Right atrium auricular region (tissue), 2 donors: ENCODE data around the gene TSPAN9. TPM values are rescaled to one million over a fixed set of nuclear protein-coding genes. Genes with fewer than 3 reads are reported as not detected.

Experiments
- DNase-seq: peaks from one replicate; pipeline ENCODE4 v3.0.0-alpha.2; 2019; ENCODE audit warnings: low spot score
- H3K27ac ChIP-seq, 2 donors: fragments of 200-600 bp; sonication (generic); 1 replicate in 1 of 2; 2 replicates in 1 of 2; pipeline ENCODE4 v1.5.1; 2016 to 2019
- H3K27me3 ChIP-seq, 2 donors: fragments of 200-600 bp; sonication (generic); one replicate each; pipeline versions ENCODE4 v1.5.1 to v1.6.0; 2017 to 2019
- H3K36me3 ChIP-seq: fragments of 200-600 bp; sonication (generic); one replicate; pipeline ENCODE4 v1.5.1; 2016
- H3K4me1 ChIP-seq, 2 donors: fragments of 200-600 bp; sonication (generic); one replicate each; pipeline versions ENCODE4 v1.5.1 to v1.6.0; 2017 to 2019
- H3K4me3 ChIP-seq, 2 donors: fragments of 200-600 bp; sonication (generic); 1 replicate in 1 of 2; 2 replicates in 1 of 2; pipeline ENCODE4 v1.5.1; 2017 to 2019; ENCODE audit warnings: mild to moderate bottlenecking in 1 of 2, moderate library complexity in 1 of 2
- H3K9me3 ChIP-seq, 2 donors: fragments of 200-600 bp; sonication (generic); one replicate each; pipeline ENCODE4 v1.5.1; 2019
- total RNA-seq, 2 donors: library from RNA; depleted of rRNA; stranded (reverse); fragments of >200 nt; gene quantifications; one replicate each; pipeline ENCODE4 v1.1.0, GENCODE V29; 2016
- TF ChIP-seq, protein P1 (sequence below), 2 donors: fragments of 200-600 bp; sonication (generic); IDR thresholded peaks; one replicate each; pipeline ENCODE4 v1.5.1; 2019; ENCODE audit warnings: antibody characterized with exemption in 2 of 2

TSPAN9 gene
- total RNA-seq, 2 donors from 2014 or later = 103 to 185 TPM

DNA sequence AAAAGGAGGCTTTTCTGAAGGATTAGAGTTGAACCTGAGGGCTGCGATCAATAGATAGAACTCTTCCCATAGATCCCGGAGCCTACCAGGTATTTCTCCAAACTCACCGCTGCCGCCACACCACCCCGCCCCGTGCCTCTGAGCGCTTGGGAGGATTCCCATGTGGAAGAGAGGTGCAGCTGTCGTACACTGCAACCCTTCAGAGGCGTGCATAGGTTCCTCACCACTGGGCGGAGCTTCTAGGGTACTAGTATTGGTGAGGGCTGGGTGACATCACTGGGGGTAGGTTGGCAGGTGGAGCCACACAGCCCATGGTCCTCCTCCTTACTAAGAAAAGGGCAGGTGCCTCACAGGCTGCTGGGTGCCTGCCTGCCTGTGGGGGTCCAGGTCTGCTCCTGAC lies 127.0 kb downstream of the TSPAN9 start:
- Histone ChIP-seq H3K4me1 (peaks cover 0 to 82% of the 10 kb centered on the region in 2 donors), H3K36me3 (no peaks in the 10 kb centered on the region), H3K27ac (peak overlapping the region; percentile 85 to 94), H3K4me3 (no peak overlapping the region), H3K9me3 (no peaks in the 10 kb centered on the region), H3K27me3 (no peaks in the 10 kb centered on the region)
- DNase-seq = no peak
- TF ChIP-seq, protein P1, sequence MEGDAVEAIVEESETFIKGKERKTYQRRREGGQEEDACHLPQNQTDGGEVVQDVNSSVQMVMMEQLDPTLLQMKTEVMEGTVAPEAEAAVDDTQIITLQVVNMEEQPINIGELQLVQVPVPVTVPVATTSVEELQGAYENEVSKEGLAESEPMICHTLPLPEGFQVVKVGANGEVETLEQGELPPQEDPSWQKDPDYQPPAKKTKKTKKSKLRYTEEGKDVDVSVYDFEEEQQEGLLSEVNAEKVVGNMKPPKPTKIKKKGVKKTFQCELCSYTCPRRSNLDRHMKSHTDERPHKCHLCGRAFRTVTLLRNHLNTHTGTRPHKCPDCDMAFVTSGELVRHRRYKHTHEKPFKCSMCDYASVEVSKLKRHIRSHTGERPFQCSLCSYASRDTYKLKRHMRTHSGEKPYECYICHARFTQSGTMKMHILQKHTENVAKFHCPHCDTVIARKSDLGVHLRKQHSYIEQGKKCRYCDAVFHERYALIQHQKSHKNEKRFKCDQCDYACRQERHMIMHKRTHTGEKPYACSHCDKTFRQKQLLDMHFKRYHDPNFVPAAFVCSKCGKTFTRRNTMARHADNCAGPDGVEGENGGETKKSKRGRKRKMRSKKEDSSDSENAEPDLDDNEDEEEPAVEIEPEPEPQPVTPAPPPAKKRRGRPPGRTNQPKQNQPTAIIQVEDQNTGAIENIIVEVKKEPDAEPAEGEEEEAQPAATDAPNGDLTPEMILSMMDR (IDR thresholded peaks at IDR 0.05) = no peak

DNA sequence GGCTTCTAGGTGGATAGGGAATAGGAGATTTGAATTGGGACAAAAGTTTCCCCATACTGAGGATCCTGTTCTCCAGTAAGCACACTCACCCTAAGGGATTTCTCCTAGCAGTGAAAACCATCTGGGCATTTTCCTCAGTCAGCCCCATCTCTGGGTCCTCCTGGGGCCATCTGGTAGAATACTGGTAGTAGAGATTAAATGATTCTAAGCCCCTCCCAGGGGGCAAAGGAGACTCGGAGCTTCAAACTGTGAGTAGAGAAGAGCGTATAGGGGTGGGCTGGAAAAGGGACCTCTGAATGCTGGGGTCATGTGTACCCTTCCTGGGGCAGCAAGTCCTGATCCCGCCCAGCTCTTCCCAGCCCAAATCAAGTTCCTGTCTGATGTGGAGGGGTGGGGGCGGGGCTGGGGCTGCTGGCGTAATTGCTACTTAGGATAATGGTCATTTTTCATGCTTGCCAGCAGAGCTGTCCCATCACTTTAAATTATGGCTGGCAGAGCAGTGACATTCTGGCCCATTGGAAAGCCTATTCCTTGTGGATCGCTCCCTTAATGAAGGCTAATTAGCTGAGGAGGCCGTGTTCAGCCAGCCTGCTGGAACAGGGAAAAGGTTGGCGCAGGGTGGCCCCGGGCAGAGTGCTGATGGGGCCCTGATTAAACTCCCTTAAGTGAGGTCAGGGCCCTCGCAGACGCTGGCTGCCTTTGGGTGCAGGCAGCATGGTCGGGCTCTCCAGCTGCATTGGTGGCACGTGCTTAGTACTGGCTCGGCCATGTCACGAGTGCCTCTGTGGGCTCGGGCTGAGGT lies 127.8 kb downstream of the TSPAN9 start:
- Histone ChIP-seq H3K27ac (peak overlapping the region; percentile 85 to 94), H3K36me3 (no peaks in the 10 kb centered on the region), H3K4me3 (no peak overlapping the region), H3K9me3 (no peaks in the 10 kb centered on the region), H3K4me1 (peaks cover 0 to 74% of the 10 kb centered on the region in 2 donors), H3K27me3 (no peaks in the 10 kb centered on the region)
- TF ChIP-seq, protein P1 (IDR thresholded peaks at IDR 0.05) = no peak
- no peak for DNase-seq

DNA sequence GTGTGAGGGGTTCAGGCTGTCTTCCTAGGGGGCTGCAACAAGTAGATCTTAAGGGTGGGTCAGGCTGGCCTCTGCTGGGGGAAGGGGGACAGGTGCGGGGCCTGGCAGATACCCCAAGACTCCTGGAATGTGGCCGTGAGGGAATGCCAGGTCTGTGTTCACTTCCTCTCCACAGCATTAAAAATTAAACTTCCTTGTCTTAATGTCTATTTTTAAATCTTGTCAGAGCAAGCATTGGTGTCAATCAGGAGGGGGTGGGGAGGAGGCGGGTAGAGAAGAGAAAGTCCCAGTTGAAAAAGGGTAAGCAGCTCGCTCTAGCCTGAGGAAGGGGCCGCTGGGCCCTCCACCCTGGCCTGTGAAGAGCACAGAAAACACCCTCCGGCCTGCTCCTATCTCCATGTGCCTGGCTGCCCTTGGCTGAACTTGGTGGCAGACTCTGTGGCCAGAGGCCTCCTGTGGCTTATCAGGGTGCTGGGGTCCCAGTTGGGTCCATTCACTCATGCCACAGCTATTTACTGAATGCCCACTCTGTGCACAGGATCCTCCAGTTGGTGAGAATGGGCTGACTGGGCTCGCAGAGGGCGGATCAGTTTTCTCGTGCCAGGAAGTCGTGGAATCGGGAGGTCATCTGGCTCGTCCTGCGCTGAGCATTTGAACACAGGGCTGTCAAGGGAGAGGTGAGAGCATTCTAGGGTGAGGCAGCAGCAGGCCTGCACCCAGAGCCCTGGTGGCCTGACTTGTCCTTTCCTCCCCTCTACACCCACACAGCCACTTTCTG lies 128.8 kb downstream of the TSPAN9 start:
- H3K27me3 ChIP-seq = no peaks in the 10 kb centered on the region
- no peaks in the 10 kb centered on the region for H3K9me3 ChIP-seq
- H3K4me1 ChIP-seq = peaks cover 0 to 71% of the 10 kb centered on the region in 2 donors
- DNase-seq = no peak
- peak overlapping the region; percentile 85 to 94 for H3K27ac ChIP-seq
- H3K4me3 ChIP-seq = no peak overlapping the region
- TF ChIP-seq, protein P1 (IDR thresholded peaks at IDR 0.05) = no peak
- no peaks in the 10 kb centered on the region for H3K36me3 ChIP-seq

DNA sequence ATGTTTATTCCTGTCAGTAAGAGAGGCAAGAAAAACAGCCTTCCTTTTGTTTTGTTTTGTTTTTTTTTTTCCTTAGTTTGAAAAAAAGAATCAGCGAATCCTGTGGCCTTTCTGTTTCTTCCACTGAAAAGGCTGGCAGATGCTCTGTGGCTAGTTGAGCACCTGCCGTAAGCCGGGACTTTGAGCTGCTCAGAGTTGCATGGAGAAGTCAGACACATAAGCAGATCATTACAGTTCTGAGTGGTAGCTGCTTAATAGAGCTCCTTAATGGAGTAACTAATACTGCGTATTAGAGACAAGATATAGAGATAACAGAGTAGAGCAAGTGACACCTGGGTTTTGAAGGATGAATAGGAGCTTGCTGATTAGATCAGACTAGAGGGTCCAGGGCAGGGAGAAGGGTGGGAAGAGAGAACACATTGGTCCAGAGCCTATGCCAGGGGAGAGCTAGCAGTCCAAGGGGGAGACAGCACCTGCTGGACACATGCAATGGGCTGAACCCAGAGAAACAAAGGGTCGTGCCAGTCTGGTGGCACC lies 129.4 kb downstream of the TSPAN9 start:
- Histone ChIP-seq H3K27ac (peak overlapping the region; percentile 85 to 94), H3K4me1 (peaks cover 0 to 64% of the 10 kb centered on the region in 2 donors), H3K9me3 (no peaks in the 10 kb centered on the region), H3K27me3 (no peaks in the 10 kb centered on the region), H3K4me3 (no peak overlapping the region), H3K36me3 (no peaks in the 10 kb centered on the region)
- TF ChIP-seq, protein P1 (IDR thresholded peaks at IDR 0.05) = no peak
- DNase-seq = no peak

DNA sequence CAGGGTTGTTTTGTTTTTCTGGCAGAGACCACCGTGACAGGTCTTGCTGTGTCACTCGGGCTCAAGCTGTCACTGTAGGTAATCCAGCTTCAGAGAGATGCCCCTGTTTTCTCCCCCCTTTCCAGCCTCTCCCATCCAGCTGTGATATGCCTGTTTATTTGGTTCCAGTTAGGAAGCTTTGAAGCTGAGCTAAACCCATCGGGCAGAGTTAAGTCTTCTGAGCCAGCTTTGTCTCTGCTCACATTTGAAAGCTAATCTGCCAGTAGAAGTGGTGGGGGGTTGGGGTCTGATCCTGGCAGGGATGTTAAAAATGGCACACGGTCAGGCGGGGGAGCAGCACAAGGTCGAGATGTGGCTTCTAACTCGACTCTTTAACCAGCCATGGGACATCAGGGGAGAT lies 130.0 kb downstream of the TSPAN9 start:
- Histone ChIP-seq H3K4me3 (no peak overlapping the region), H3K27me3 (no peaks in the 10 kb centered on the region), H3K4me1 (peaks cover 0 to 60% of the 10 kb centered on the region in 2 donors), H3K36me3 (no peaks in the 10 kb centered on the region), H3K9me3 (no peaks in the 10 kb centered on the region), H3K27ac (peak overlapping the region; percentile 85 to 94)
- DNase-seq = no peak
- TF ChIP-seq, protein P1 (IDR thresholded peaks at IDR 0.05) = no peak
